HepG2 (cell line): ENCODE measurements around the gene ZFP36. TPM values are rescaled to one million over a fixed set of nuclear protein-coding genes. Genes with fewer than 3 reads are reported as not detected.
A peak's percentile ranks its signal among the peaks of the same experiment; 100 is the strongest.

Experiments used
- BCL6 ChIP-seq: IDR thresholded peaks from 2 replicates; pipeline ENCODE4 v1.6.1; 2016; ENCODE audit warnings: missing genetic modification reagents, missing compliant biosample characterization
- BRF2 ChIP-seq: sonication (generic); formaldehyde crosslinking; IDR thresholded peaks from 2 replicates; pipeline ENCODE4 v1.8.1; 2022; ENCODE audit warnings: mild to moderate bottlenecking, missing genetic modification reagents
- CCAR2 ChIP-seq: fragments of 200-400 bp; formaldehyde crosslinking; optimal IDR thresholded peaks from 2 replicates; pipeline ENCODE3; 2018; ENCODE audit warnings: low read depth, mild to moderate bottlenecking, low read length, moderate library complexity
- E2F5 ChIP-seq: sonication (generic); formaldehyde crosslinking; conservative IDR thresholded peaks from 2 replicates; pipeline ENCODE4 v1.4.0; 2020; ENCODE audit warnings: missing genetic modification reagents
- FOXA3 ChIP-seq: IDR thresholded peaks from 2 replicates; pipeline ENCODE4 v1.6.1; 2016; ENCODE audit warnings: missing genetic modification reagents, missing compliant biosample characterization
- FOXO1 ChIP-seq: sonication (generic); formaldehyde crosslinking; IDR thresholded peaks from 2 replicates; pipeline ENCODE4 v1.4.0; 2020; ENCODE audit warnings: missing genetic modification reagents
- GRHL1 ChIP-seq: sonication (generic); formaldehyde crosslinking; conservative IDR thresholded peaks from 2 replicates; pipeline ENCODE4 v1.8.0; 2022; ENCODE audit warnings: missing genetic modification reagents
- HDAC2 ChIP-seq: sonication (generic); formaldehyde crosslinking; IDR thresholded peaks from 2 replicates; pipeline ENCODE4 v1.4.0; 2020; ENCODE audit warnings: missing genetic modification reagents
- ISX ChIP-seq: sonication (generic); formaldehyde crosslinking; conservative IDR thresholded peaks from 2 replicates; pipeline ENCODE4 v1.5.0; 2020; ENCODE audit warnings: missing genetic modification reagents
- NR1H2 ChIP-seq: sonication (generic); formaldehyde crosslinking; IDR thresholded peaks from 2 replicates; pipeline ENCODE4 v1.8.1; 2022; ENCODE audit warnings: low read depth, missing genetic modification reagents, borderline replicate concordance
- TBL1XR1 ChIP-seq: fragments of 150-350 bp; IDR thresholded peaks from 2 replicates; pipeline ENCODE4 v1.6.1; 2014; ENCODE audit warnings: borderline replicate concordance, low read length; ENCODE audit not compliant: partially characterized antibody
- ZNF101 ChIP-seq: sonication (generic); formaldehyde crosslinking; IDR thresholded peaks from 2 replicates; pipeline ENCODE4 v1.4.0; 2020; ENCODE audit warnings: mild to moderate bottlenecking, low read depth, missing genetic modification reagents, borderline replicate concordance
- ZNF263 ChIP-seq: sonication (generic); formaldehyde crosslinking; IDR thresholded peaks from 2 replicates; pipeline ENCODE4 v1.4.0; 2020; ENCODE audit warnings: missing genetic modification reagents
- ZNF282 ChIP-seq: fragments of 450-650 bp; IDR thresholded peaks from 2 replicates; pipeline ENCODE4 v1.6.1; 2018; ENCODE audit not compliant: partially characterized antibody
- ZNF34 ChIP-seq: sonication (generic); formaldehyde crosslinking; IDR thresholded peaks from 2 replicates; pipeline ENCODE4 v1.4.0; 2020; ENCODE audit warnings: mild to moderate bottlenecking, missing genetic modification reagents, borderline replicate concordance
- ZNF441 ChIP-seq: sonication (generic); formaldehyde crosslinking; IDR thresholded peaks from 2 replicates; pipeline ENCODE4 v1.7.0; 2021; ENCODE audit warnings: missing genetic modification reagents, borderline replicate concordance
- ZNF563 ChIP-seq: sonication (generic); formaldehyde crosslinking; IDR thresholded peaks from 2 replicates; pipeline ENCODE4 v1.8.0; 2022; ENCODE audit warnings: mild to moderate bottlenecking, moderate library complexity, missing genetic modification reagents
- ZNF589 ChIP-seq: sonication (generic); formaldehyde crosslinking; conservative IDR thresholded peaks from 2 replicates; pipeline ENCODE4 v1.8.0; 2022; ENCODE audit warnings: mild to moderate bottlenecking, moderate library complexity, missing genetic modification reagents
- ZNF678 ChIP-seq: sonication (generic); formaldehyde crosslinking; IDR thresholded peaks from 2 replicates; pipeline ENCODE4 v1.4.0; 2020; ENCODE audit warnings: mild to moderate bottlenecking, missing genetic modification reagents
- ZNF792 ChIP-seq: IDR thresholded peaks from 2 replicates; pipeline ENCODE4 v1.6.1; 2016
- ZNF883 ChIP-seq: sonication (generic); formaldehyde crosslinking; IDR thresholded peaks from 2 replicates; pipeline ENCODE4 v1.5.1; 2020; ENCODE audit warnings: mild to moderate bottlenecking, missing genetic modification reagents; ENCODE audit errors: not compliant biosample characterization
- polyA plus RNA-seq, 8 experiments: library from polyadenylated mRNA; depleted of rRNA in 3 of 8; stranded (reverse) in 7 of 8; unstranded in 1 of 8; fragments of >200 nt; fragmentation: Illumina TruSeq in 4 of 8; extraction: Trizol in 4 of 8; gene quantifications; 2 replicates each; pipeline versions ENCODE4 v1.2.1 to v1.2.3, GENCODE V29; 2011 to 2016; ENCODE audit warnings: low read depth in 4 of 8, missing spikeins in 1 of 8, mixed read lengths in 1 of 8; ENCODE audit not compliant: insufficient read depth in 1 of 8
- total RNA-seq, 5 experiments: library from RNA; depleted of rRNA; stranded (reverse); fragments of >200 nt; fragmentation: Illumina TruSeq; extraction: Trizol; gene quantifications; 2 replicates each; pipeline ENCODE4 v1.2.3, GENCODE V29; 2016; ENCODE audit warnings: low read depth in 1 of 5
- TF ChIP-seq, protein P1 (sequence below): IDR thresholded peaks from 2 replicates; pipeline ENCODE4 v1.6.1; 2016; ENCODE audit warnings: missing compliant biosample characterization, missing genetic modification reagents, borderline replicate concordance
- TF ChIP-seq, protein P2 (sequence below), 2 experiments: sonication (generic) in 1 of 2; formaldehyde crosslinking in 1 of 2; IDR thresholded peaks; 2 replicates each; pipeline versions ENCODE4 v1.5.1 to v1.6.1; 2011 to 2020; ENCODE audit warnings: borderline replicate concordance in 1 of 2, low read depth in 1 of 2, low read length in 1 of 2, mild to moderate bottlenecking in 1 of 2, missing genetic modification reagents in 1 of 2, moderate library complexity in 1 of 2

ZFP36 gene
- total and polyA plus RNA-seq, 2 of the 13 experiments (the other 11 are each of a cell fraction or from before 2014, with no cell fraction given): 1.4 to 1.7 TPM

GRCh38 chr19:39410017-39410830 is 3.6 kb downstream of the ZFP36 start (continued):
- TF ChIP-seq, protein P1, sequence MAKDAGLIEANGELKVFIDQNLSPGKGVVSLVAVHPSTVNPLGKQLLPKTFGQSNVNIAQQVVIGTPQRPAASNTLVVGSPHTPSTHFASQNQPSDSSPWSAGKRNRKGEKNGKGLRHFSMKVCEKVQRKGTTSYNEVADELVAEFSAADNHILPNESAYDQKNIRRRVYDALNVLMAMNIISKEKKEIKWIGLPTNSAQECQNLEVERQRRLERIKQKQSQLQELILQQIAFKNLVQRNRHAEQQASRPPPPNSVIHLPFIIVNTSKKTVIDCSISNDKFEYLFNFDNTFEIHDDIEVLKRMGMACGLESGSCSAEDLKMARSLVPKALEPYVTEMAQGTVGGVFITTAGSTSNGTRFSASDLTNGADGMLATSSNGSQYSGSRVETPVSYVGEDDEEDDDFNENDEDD (CRISPR knock-in tag): no peak
- no peak for TF ChIP-seq ZNF589
- no peak for TF ChIP-seq CCAR2
- TF ChIP-seq, protein P2, sequence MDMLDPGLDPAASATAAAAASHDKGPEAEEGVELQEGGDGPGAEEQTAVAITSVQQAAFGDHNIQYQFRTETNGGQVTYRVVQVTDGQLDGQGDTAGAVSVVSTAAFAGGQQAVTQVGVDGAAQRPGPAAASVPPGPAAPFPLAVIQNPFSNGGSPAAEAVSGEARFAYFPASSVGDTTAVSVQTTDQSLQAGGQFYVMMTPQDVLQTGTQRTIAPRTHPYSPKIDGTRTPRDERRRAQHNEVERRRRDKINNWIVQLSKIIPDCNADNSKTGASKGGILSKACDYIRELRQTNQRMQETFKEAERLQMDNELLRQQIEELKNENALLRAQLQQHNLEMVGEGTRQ (IDR thresholded peaks at IDR 0.05; ENCODE audit: low read depth, low read length): no peak
- TF ChIP-seq, protein P2 (CRISPR knock-in tag; IDR thresholded peaks at IDR 0.05; ENCODE audit: borderline replicate concordance): no peak; the same call in 1 of the 2 replicates
- TF ChIP-seq BRF2 (CRISPR knock-in tag): no peak
- TF ChIP-seq ZNF792: no peak
- no peak for TF ChIP-seq FOXA3 (CRISPR knock-in tag)
- TF ChIP-seq ISX (CRISPR knock-in tag): no peak
- no peak for TF ChIP-seq GRHL1 (CRISPR knock-in tag)
- TF ChIP-seq E2F5 (CRISPR knock-in tag): no peak
- no peak for TF ChIP-seq ZNF101 (CRISPR knock-in tag)
- TF ChIP-seq ZNF678 (CRISPR knock-in tag): no peak
- TF ChIP-seq BCL6 (CRISPR knock-in tag): no peak
- TF ChIP-seq ZNF34 (CRISPR knock-in tag): no peak
- TF ChIP-seq ZNF883 (CRISPR knock-in tag): no peak
- TF ChIP-seq NR1H2 (CRISPR knock-in tag): no peak
- no peak for TF ChIP-seq FOXO1 (CRISPR knock-in tag)
- no peak for TF ChIP-seq HDAC2
- TF ChIP-seq ZNF282: no peak
- TF ChIP-seq ZNF263: peak; percentile 62; the same call in 1 of the 2 replicates
- no peak for TF ChIP-seq TBL1XR1
- 0 out of 2 replicates have a peak, but pooled peaks have one; percentile 41 for TF ChIP-seq ZNF563
- no peak for TF ChIP-seq ZNF441 (CRISPR knock-in tag)
